ENCODE results near the gene NSUN7.

Gene NSUN7

GRCh38 chr4:40846532-40846931 is 96.8 kb downstream of the NSUN7 start (continued):
- TF ChIP-seq, protein P1, sequence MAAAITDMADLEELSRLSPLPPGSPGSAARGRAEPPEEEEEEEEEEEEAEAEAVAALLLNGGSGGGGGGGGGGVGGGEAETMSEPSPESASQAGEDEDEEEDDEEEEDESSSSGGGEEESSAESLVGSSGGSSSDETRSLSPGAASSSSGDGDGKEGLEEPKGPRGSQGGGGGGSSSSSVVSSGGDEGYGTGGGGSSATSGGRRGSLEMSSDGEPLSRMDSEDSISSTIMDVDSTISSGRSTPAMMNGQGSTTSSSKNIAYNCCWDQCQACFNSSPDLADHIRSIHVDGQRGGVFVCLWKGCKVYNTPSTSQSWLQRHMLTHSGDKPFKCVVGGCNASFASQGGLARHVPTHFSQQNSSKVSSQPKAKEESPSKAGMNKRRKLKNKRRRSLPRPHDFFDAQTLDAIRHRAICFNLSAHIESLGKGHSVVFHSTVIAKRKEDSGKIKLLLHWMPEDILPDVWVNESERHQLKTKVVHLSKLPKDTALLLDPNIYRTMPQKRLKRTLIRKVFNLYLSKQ (tag by site-specific recombination; IDR thresholded peaks at IDR 0.05; ENCODE audit: borderline replicate concordance): no peak
- TF ChIP-seq ZNF76 (tag by site-specific recombination; IDR thresholded peaks at IDR 0.05; ENCODE audit: borderline replicate concordance, low read depth) (no peak), ZNF785 (tag by site-specific recombination; IDR thresholded peaks at IDR 0.05) (no peak)

- no peaks in the 10 kb centered on the region for H3K9me3 ChIP-seq (ENCODE audit: control insufficient read depth, insufficient read depth, low read depth, low read length)
- H3K27ac ChIP-seq (ENCODE audit: extremely low read depth, low read depth, low read length): no peak overlapping the region
- peak; percentile 57; the same call in 1 of the 2 replicates for TF ChIP-seq ZIC2 (tag by site-specific recombination; IDR thresholded peaks at IDR 0.05)
- no peak for TF ChIP-seq KLF7 (tag by site-specific recombination; IDR thresholded peaks at IDR 0.05; ENCODE audit: borderline replicate concordance)
- no peak for TF ChIP-seq ZNF426 (tag by site-specific recombination; IDR thresholded peaks at IDR 0.05)
- no peak for TF ChIP-seq HOXD13 (CRISPR knock-in tag; IDR thresholded peaks at IDR 0.05; ENCODE audit: borderline replicate concordance)
- TF ChIP-seq ZSCAN30 (tag by site-specific recombination; IDR thresholded peaks at IDR 0.05): no peak
- H3K36me3 ChIP-seq (ENCODE audit: control insufficient read depth in 2 of 2, insufficient read depth in 1 of 2, low read length in 2 of 2): no peaks in the 10 kb centered on the region
- ChIA-PET POLR2A (no interaction called here), CTCF (interaction anchor here (1.1 kb wide), 1 partner anchor 8 kb away, joined by 3 read pairs; no protein-coding TSS in a partner anchor)
- H3K4me1 ChIP-seq (ENCODE audit: control insufficient read depth, insufficient read depth, low read length): no peaks in the 10 kb centered on the region
- no peak overlapping the region for H3K4me3 ChIP-seq (ENCODE audit: low read depth, low read length)
Measured at GRCh38 chr4:40848251-40848650, 98.5 kb downstream of the NSUN7 start.

- H3K4me3 ChIP-seq (ENCODE audit: low read depth, low read length): no peak overlapping the region
- CTCF ChIA-PET: interaction anchor here (1.0 to 1.1 kb wide), 2 partner anchors 9 to 18 kb away, joined by 3 to 4 read pairs; no protein-coding TSS in a partner anchor
Measured at GRCh38 chr4:40848940-40849339, 99.2 kb downstream of the NSUN7 start.

DNA sequence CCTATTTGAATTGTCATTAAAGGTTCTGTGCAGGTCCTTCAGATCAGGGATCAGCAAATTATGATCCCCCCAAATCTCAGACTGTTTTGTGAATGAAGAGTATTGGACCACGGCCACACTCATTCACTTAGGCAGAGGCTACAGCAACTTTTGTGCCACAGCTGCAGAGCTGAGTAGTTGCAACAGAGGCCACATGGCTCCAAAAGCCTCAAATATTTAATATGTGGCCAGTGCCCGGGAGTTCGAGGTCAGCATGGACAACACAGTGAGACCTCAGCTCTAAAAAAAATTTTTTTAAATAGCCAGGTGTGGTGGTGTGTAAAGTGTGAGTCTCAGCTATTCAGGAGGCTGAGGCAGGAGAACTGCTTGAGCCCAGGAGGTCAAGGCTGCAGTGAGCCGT is 100.7 kb downstream of the NSUN7 start:
- no peaks in the 10 kb centered on the region for H3K4me1 ChIP-seq (ENCODE audit: control insufficient read depth, insufficient read depth, low read length)
- ChIA-PET POLR2A (no interaction called here), CTCF (no interaction called here)
- no peak overlapping the region for H3K4me3 ChIP-seq (ENCODE audit: low read depth, low read length)
- no peak for TF ChIP-seq BCL11B (tag by site-specific recombination; IDR thresholded peaks at IDR 0.05; ENCODE audit: low read depth)
- TF ChIP-seq ZNF777 (tag by site-specific recombination; IDR thresholded peaks at IDR 0.05; ENCODE audit: borderline replicate concordance): no peak
- TF ChIP-seq ZNF670 (tag by site-specific recombination; IDR thresholded peaks at IDR 0.05; ENCODE audit: low read depth): no peak
- no peak for TF ChIP-seq HOXC10 (CRISPR knock-in tag; IDR thresholded peaks at IDR 0.05)
- H3K36me3 ChIP-seq (ENCODE audit: control insufficient read depth in 2 of 2, insufficient read depth in 1 of 2, low read length in 2 of 2): no peaks in the 10 kb centered on the region
- no peak overlapping the region for H3K27ac ChIP-seq (ENCODE audit: extremely low read depth, low read depth, low read length)
- H3K9me3 ChIP-seq (ENCODE audit: control insufficient read depth, insufficient read depth, low read depth, low read length): no peaks in the 10 kb centered on the region

More at GRCh38 chr4:40848940-40849339, 99.2 kb downstream of the NSUN7 start:
- H3K27ac ChIP-seq (ENCODE audit: extremely low read depth, low read depth, low read length): no peak overlapping the region
- POLR2A ChIA-PET: no interaction called here
- no peaks in the 10 kb centered on the region for H3K9me3 ChIP-seq (ENCODE audit: control insufficient read depth, insufficient read depth, low read depth, low read length)
- H3K4me1 ChIP-seq (ENCODE audit: control insufficient read depth, insufficient read depth, low read length): no peaks in the 10 kb centered on the region
- no peak for TF ChIP-seq ZNF202 (tag by site-specific recombination; IDR thresholded peaks at IDR 0.05; ENCODE audit: borderline replicate concordance)
- TF ChIP-seq ZBTB48 (tag by site-specific recombination; IDR thresholded peaks at IDR 0.05): no peak
- TF ChIP-seq KLF7 (tag by site-specific recombination; IDR thresholded peaks at IDR 0.05; ENCODE audit: borderline replicate concordance): no peak
- TF ChIP-seq SP2 (tag by site-specific recombination; IDR thresholded peaks at IDR 0.05): no peak
- no peak for TF ChIP-seq ZSCAN30 (tag by site-specific recombination; IDR thresholded peaks at IDR 0.05)
- TF ChIP-seq, protein P2, sequence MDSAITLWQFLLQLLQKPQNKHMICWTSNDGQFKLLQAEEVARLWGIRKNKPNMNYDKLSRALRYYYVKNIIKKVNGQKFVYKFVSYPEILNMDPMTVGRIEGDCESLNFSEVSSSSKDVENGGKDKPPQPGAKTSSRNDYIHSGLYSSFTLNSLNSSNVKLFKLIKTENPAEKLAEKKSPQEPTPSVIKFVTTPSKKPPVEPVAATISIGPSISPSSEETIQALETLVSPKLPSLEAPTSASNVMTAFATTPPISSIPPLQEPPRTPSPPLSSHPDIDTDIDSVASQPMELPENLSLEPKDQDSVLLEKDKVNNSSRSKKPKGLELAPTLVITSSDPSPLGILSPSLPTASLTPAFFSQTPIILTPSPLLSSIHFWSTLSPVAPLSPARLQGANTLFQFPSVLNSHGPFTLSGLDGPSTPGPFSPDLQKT (IDR thresholded peaks at IDR 0.05; ENCODE audit: borderline replicate concordance, low read depth, low read length): no peak
- no peak for TF ChIP-seq ZNF768 (tag by site-specific recombination; IDR thresholded peaks at IDR 0.05)
- no peak for TF ChIP-seq ZNF169 (tag by site-specific recombination; IDR thresholded peaks at IDR 0.05)
- TF ChIP-seq ZNF544 (tag by site-specific recombination; IDR thresholded peaks at IDR 0.05): no peak
- H3K36me3 ChIP-seq (ENCODE audit: control insufficient read depth in 2 of 2, insufficient read depth in 1 of 2, low read length in 2 of 2): no peaks in the 10 kb centered on the region
